NCI-H1048 (cell line): ENCODE measurements around the gene HNRNPLL.
"Not testable (repeated sequence)": the region's sequence is repeated elsewhere in the genome, so short reads cannot be mapped to it uniquely, and the experiment has no call there.

Experiments used
- DNase-seq: peaks from one replicate; lab custom pipeline; 2025; lab: John Stamatoyannopoulos, UW

The HNRNPLL gene

DNA sequence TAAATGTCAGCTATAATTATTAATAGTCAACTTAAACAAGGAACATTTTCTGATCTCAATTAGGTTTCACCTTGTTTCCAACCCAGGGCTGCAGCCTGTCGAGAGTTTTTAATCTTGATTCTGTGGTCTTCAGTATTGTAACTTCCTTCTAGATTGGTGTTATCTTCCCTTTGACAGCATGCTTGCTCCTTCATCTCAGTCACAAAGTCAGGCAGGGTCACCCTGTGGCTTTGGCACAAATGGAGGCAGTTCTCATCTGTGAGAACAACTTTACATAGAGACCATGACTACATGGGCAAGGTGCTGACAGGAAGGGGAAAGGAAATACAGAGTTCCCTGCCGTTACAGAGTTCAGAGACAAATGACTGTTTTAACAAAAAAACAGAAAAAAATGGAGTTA, 50.5 kb downstream of the HNRNPLL start:
- no peak for DNase-seq

DNA sequence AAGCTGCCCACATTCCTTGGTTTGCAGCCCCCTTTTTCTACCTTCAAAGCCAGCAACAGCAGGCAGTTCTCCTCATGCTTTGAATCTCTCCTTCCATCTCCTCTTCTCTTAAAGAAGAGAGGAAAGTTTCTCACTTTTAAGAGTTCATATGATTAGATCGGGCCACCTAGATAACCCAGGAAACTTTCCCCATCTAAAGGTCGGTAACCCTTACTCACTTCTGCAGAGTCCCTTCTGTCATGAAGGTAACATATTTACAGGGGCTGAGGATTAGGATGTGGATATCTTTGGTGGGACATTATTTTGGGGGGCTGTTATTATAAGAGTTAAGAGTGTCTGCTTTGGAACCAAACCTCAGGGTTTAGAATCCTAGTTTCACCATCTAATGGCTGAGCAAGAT, 51.0 kb downstream of the HNRNPLL start:
- DNase-seq, result no peak

DNA sequence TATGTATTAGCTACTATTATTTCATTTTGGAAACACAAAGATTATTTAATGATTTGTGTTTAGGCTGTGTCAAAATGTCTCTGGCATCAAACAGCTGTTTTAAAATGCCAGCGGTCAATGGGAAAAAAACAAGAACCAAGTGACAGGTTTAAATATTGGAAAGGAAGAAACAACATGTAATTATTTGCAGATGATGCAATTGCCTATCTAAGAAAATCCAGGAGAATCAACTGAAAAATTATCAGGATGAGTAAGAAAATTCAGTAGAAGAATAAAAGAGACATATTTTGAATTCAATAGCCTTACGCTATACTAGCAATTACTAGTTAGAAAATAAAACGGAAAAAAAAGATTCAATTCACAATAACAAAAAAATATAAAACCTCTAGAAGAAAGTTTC, 51.6 kb downstream of the HNRNPLL start:
- DNase-seq, result no peak

GRCh38 chr2:38549851-38550250, 52.9 kb downstream of the HNRNPLL start:
- DNase-seq, result no peak

GRCh38 chr2:38549071-38549704, 53.5 kb downstream of the HNRNPLL start:
- DNase-seq, result no peak

- no peak for DNase-seq
Observed at GRCh38 chr2:38547791-38548190, 54.9 kb downstream of the HNRNPLL start.

- no peak for DNase-seq
Observed at GRCh38 chr2:38546585-38546984, 56.1 kb downstream of the HNRNPLL start.

GRCh38 chr2:38546064-38546463, 56.7 kb downstream of the HNRNPLL start:
- DNase-seq, result no peak

- not testable (repeated sequence) for DNase-seq
Observed at GRCh38 chr2:38542248-38542631, 60.5 kb downstream of the HNRNPLL start.

GRCh38 chr2:38540580-38541286, 62.0 kb downstream of the HNRNPLL start:
- no peak for DNase-seq

DNA sequence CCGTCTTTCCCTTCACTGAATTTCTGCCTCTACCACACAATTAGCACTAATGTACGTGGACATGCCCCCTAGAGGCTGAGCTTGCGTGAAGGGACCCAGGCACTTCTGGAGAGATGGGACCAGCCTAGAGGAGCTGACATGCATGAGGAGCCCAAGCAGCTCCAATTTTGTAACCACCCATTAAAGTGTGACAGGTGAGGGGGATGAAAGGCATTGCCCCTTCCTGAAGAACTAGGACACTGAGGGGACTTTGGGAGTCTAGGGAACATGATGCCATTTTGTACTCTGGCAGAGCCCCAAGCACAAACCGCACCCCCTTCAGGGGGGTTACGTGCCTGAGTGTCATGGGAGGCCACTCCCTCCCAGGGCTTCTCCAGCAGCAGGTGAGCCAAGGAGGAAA, 63.6 kb downstream of the HNRNPLL start:
- DNase-seq, result no peak

DNA sequence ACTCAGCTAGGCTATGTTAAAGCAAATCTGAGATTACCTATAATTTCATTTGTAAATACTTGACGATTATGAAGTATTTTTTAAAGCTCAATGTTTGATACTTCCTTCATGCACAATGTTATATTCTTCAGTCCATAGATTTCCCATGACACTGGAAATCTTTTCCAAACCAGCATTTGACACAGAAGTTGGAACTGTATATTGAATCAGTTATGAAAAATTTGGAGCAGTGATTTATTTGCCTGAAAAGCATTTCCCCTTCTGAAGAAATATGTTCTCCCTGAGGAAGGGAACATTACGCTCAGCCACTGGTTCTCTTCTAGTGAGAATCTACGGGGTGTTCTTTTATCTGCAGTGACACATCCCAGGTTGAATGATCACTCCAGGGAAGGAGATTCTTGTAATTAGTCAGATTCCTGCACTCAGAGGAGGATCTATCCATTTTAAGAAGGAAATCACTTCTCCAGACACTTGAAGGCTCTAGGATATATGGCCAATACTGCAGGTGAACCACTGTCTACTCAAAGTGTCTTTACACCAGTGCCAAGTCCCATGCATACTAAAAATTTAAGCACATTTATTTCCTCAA, 64.7 kb downstream of the HNRNPLL start:
- no peak for DNase-seq

- DNase-seq, result not testable (repeated sequence)
Observed at GRCh38 chr2:38537296-38537695, 65.4 kb downstream of the HNRNPLL start.

GRCh38 chr2:38535744-38536506, 66.8 kb downstream of the HNRNPLL start:
- DNase-seq, result peak; percentile 79

- DNase-seq, result no peak
Observed at GRCh38 chr2:38535404-38535743, 67.4 kb downstream of the HNRNPLL start.

DNA sequence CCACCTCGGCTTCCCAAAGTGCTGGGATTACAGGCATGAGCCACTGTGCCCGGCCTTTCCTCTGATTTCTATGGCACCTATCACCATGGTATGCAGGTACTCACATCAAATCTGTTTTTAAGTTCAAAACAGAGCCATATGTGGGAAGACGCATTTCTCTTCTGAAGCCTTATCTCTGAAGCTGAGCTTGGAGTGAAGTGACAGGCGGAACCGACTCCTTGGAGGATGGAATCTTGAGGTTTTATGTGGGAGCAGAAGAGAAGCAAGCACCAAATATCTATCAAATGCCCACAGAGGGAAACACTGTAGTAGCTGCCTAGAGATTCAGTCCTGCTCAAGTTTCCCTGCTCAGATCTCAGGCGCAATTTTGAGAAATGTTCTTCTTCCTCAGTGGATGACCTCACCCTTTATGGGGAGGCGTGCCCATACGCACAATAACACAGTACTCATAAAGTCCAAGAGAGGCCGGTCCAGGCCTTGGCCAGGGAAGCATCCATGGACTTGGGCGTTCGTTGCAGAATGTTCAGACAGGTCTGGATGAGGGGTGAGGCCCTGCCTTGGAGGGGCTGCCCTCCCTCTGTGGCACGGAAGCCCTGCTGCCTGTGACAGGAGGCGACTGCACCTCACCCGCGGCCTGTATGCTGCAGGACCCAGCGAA, 67.9 kb downstream of the HNRNPLL start:
- no peak for DNase-seq

DNA sequence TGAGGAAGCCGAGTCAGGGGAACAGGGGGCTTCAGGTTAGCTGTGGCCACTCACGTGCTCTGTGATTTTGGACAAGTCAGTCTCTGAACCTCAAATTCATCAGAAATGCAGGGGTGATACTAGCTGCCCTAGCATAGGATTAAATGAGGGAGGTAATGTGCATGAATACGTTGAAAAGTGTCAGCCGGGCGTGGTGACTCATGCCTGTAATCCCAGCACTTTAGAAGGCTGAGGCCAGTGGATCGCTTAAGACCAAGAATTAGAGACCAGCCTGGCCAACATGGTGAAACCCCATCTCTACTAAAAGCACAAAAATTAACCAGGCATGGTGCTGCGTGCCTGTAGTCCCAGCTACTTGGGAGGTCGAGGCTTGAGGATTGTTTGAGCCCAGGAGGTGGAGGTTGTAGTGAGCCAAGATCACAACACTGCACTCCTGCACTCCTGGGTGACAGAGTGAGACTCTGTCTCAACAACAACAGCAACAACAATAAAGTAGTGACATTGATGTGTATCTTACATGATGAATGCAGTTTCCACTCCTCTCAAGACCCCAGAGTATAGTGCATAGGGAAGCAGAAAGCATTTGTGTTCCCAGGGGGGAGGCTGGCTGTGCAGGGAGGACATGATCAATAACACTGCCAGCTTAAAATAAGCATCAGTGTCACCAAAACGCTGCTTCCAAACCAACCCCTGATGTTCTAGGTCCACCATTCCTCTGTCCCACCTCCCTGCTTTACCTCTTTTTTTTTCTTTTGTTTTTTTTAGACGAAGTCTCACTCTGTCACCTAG, 68.8 kb downstream of the HNRNPLL start:
- DNase-seq, result no peak

DNA sequence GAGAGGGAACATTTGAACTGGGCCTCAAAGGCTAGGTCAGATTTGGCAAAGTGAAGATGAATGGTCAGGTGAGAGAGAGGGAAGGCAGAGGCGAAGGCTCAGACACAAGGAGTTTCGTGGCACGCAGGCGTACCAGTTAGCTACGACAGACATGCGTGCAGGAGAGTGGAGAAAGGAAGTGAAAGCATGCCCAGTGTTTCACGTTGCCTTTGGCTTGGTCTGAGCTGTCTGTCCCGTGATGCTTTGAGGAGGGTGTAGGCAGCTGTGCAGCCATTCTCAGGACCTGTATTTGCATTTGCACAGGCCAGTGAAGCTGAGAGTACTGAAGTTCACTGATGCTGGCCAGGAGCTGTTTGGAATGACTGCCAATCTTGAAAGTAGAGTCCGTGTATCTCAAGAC, 69.5 kb downstream of the HNRNPLL start:
- no peak for DNase-seq

GRCh38 chr2:38532366-38532765, 70.4 kb downstream of the HNRNPLL start:
- DNase-seq, result no peak

DNA sequence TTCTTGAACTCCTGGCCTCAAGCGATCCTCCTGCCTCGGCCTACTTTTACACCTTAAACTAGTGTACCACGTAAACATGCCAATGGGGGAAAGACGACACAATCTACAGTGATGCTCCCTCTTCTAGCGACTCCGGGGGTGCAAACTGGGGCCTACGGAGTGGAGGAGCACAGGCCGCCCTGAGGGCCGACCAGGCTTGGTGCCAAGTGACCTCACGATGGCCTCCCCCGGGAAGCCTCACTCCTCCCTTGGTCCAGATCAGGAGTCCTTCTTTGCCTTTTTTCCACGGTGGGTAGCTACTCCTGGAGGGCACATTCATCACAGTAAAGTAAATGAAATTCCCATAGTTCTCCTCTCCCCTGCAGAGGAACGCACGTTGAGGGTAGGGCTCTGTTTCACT, 73.5 kb downstream of the HNRNPLL start:
- no peak for DNase-seq

- DNase-seq, result no peak
Observed at GRCh38 chr2:38528534-38528933, 74.2 kb downstream of the HNRNPLL start.

- no peak for DNase-seq
Observed at GRCh38 chr2:38528008-38528442, 74.7 kb downstream of the HNRNPLL start.
